COLO668 (cell line): ENCODE data around the gene MRPL28.

Source experiments
- DNase-seq: peaks from one replicate; lab custom pipeline; 2025; ENCODE audit not compliant: unreplicated experiment; lab: John Stamatoyannopoulos, UW

The MRPL28 gene

DNA sequence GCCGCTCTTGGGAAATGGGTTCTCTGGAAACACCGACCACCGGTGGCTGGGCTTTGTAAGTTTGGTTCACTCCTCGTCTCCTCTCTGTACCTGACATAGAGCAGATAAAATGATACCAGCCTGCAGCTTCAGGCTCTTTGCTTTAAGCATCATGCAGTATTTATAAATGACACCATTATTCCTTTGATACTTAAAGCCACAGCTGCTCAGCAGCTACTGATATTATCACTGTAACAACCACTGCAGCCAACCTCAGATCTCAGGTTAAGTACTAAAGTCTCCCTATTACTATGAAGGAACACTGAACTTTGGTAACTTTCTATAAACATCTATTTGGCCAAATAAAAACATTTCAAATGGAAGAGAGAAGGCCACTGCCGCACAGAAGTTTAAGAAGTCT, 52.8 kb downstream of the MRPL28 start:
- no peak for DNase-seq
